ENCODE results near the gene AACS.

DNA sequence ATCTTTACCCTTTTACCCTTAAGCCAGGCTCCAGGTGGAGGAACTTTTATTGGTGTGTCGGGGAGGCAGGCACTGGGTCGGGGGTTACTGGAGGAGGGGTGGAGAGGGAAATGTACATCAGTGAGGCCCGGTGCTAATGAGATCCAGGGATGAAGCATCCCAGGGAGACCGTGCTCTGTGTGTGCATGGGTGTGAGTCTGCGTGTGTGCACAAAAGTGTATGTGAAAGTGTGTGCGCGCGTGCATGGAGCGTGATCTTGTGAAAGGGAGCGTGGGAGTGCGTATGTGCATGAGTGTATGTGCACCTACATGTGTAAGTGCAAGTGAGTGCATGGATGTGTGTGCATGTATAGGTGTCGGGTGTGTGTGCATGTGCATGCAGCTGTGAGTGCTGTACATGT lies 55.3 kb downstream of the AACS start:
- TF ChIP-seq, protein P1, sequence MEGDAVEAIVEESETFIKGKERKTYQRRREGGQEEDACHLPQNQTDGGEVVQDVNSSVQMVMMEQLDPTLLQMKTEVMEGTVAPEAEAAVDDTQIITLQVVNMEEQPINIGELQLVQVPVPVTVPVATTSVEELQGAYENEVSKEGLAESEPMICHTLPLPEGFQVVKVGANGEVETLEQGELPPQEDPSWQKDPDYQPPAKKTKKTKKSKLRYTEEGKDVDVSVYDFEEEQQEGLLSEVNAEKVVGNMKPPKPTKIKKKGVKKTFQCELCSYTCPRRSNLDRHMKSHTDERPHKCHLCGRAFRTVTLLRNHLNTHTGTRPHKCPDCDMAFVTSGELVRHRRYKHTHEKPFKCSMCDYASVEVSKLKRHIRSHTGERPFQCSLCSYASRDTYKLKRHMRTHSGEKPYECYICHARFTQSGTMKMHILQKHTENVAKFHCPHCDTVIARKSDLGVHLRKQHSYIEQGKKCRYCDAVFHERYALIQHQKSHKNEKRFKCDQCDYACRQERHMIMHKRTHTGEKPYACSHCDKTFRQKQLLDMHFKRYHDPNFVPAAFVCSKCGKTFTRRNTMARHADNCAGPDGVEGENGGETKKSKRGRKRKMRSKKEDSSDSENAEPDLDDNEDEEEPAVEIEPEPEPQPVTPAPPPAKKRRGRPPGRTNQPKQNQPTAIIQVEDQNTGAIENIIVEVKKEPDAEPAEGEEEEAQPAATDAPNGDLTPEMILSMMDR (IDR thresholded peaks at IDR 0.05), result no peak
- TF ChIP-seq POLR2A (IDR thresholded peaks at IDR 0.05), result no peak

All from esophagus squamous epithelium (tissue), 4 donors.